HL-60 (cell line): ENCODE results near the gene COL5A2.

Experiments
- DNase-seq, 2 experiments: peaks; one replicate each; pipeline ENCODE4 v3.0.0-alpha.2; 2010 to 2020; ENCODE audit warnings: low read depth in 1 of 2, low spot score in 1 of 2
- H3K27ac ChIP-seq: fragments of 250-450 bp; sonication (Bioruptor Pico); replicated peaks from 2 replicates; pipeline ENCODE4 v1.5.1; 2020; ENCODE audit warnings: mild to moderate bottlenecking, moderate library complexity
- H3K27me3 ChIP-seq: fragments of 250-450 bp; sonication (Bioruptor Pico); 2 replicates; pipeline ENCODE4 v1.5.1; 2021; ENCODE audit warnings: mild to moderate bottlenecking, moderate library complexity; ENCODE audit not compliant: insufficient read depth, poor library complexity, severe bottlenecking
- H3K4me3 ChIP-seq: replicated peaks from 2 replicates; pipeline ENCODE4 v1.5.1; 2011; ENCODE audit warnings: mild to moderate bottlenecking, control low read depth, low read length; ENCODE audit not compliant: insufficient read depth
- CTCF ChIP-seq: IDR thresholded peaks from one replicate; pipeline ENCODE4 v1.5.1; 2011; ENCODE audit warnings: low read length, control low read depth, inconsistent platforms; ENCODE audit not compliant: insufficient read depth
- GABPA ChIP-seq: IDR thresholded peaks from 2 replicates; pipeline ENCODE4 v1.6.1; 2012; ENCODE audit warnings: low read depth
- POLR2AphosphoS5 ChIP-seq: IDR thresholded peaks from 2 replicates; pipeline ENCODE4 v1.6.1; 2012; ENCODE audit warnings: low read depth
- SPI1 ChIP-seq: IDR thresholded peaks from 2 replicates; pipeline ENCODE4 v1.6.1; 2012; ENCODE audit warnings: low read depth, mild to moderate bottlenecking, borderline replicate concordance
- TF ChIP-seq, protein P1 (sequence below): IDR thresholded peaks from 2 replicates; pipeline ENCODE4 v1.6.1; 2012; ENCODE audit warnings: low read depth; ENCODE audit not compliant: insufficient replicate concordance

Gene COL5A2

DNA sequence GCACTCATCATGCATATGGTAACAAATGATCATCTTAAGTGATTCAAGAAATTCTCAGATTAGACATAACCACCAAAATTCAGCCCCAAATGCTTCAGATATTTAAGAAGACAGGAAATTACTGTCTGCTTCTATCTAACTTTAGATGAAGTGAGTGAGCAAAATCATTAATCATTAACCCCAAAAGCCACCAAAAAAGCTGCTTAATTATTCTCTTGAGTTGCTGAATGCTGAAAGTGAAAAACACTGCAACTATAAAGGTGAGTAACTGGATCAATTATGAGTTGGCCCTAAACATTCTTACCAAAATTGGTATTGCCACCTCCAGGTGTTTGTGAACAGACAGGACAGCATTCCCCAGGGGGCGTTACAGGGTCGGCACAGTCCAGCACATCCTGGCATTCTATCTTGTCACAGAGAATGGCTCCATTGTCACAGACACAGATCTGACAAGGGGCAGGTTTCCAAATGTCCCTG lies 69.6 kb downstream of the COL5A2 start:
- no peak overlapping the region for H3K27ac ChIP-seq
- no peaks in the 10 kb centered on the region for H3K27me3 ChIP-seq
- DNase-seq, result no peak
- no peak overlapping the region for H3K4me3 ChIP-seq
- TF ChIP-seq CTCF (no peak), SPI1 (no peak), GABPA (no peak), POLR2AphosphoS5 (no peak)
- TF ChIP-seq, protein P1, sequence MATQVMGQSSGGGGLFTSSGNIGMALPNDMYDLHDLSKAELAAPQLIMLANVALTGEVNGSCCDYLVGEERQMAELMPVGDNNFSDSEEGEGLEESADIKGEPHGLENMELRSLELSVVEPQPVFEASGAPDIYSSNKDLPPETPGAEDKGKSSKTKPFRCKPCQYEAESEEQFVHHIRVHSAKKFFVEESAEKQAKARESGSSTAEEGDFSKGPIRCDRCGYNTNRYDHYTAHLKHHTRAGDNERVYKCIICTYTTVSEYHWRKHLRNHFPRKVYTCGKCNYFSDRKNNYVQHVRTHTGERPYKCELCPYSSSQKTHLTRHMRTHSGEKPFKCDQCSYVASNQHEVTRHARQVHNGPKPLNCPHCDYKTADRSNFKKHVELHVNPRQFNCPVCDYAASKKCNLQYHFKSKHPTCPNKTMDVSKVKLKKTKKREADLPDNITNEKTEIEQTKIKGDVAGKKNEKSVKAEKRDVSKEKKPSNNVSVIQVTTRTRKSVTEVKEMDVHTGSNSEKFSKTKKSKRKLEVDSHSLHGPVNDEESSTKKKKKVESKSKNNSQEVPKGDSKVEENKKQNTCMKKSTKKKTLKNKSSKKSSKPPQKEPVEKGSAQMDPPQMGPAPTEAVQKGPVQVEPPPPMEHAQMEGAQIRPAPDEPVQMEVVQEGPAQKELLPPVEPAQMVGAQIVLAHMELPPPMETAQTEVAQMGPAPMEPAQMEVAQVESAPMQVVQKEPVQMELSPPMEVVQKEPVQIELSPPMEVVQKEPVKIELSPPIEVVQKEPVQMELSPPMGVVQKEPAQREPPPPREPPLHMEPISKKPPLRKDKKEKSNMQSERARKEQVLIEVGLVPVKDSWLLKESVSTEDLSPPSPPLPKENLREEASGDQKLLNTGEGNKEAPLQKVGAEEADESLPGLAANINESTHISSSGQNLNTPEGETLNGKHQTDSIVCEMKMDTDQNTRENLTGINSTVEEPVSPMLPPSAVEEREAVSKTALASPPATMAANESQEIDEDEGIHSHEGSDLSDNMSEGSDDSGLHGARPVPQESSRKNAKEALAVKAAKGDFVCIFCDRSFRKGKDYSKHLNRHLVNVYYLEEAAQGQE, result no peak

DNA sequence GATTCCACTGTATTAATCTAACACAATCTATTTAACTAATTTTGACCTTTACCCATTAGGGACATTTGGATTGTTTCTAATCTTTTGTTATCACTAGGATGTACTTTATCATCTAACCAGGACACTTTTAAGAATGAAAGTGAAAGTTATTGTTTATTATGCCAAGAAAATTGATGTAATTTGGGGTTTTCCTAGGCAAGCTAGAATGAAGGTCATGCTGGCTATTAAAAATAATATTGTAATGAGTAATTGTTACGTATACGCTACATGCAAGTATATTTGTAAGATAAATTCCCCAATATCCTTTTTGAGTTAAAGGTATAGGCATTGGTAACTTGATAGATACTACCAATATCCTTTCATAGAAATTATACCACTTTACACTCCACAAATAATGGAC lies 74.6 kb downstream of the COL5A2 start:
- no peak overlapping the region for H3K4me3 ChIP-seq
- H3K27me3 ChIP-seq, result no peaks in the 10 kb centered on the region
- no peak for DNase-seq
- H3K27ac ChIP-seq, result no peak overlapping the region
- TF ChIP-seq SPI1, result no peak
- no peak for TF ChIP-seq POLR2AphosphoS5
- TF ChIP-seq CTCF, result no peak
- no peak for TF ChIP-seq GABPA
- TF ChIP-seq, protein P1, result no peak

DNA sequence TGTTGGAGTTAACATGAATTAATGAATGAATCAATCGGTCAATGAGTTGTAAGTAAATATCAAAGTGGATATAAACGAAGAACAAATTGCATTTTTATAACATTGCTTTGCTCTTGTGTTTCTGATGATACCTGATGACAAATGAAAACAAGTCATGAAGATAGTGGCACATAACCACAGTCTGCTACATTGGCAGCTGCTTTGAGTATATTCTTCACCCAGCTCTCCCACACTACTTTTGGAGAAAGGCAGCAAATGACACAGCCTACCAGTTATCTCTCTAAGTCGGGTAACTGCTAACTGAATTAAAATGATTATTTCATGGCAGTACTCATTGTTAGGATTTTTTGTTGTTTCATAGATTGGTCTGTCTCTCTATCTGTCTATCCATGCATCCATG lies 76.8 kb downstream of the COL5A2 start:
- TF ChIP-seq SPI1, result no peak
- no peak for TF ChIP-seq GABPA
- TF ChIP-seq CTCF, result no peak
- TF ChIP-seq, protein P1, result no peak
- no peak for TF ChIP-seq POLR2AphosphoS5
- no peak overlapping the region for H3K27ac ChIP-seq
- DNase-seq, result no peak

More for the DNA sequence above, 76.8 kb downstream of the COL5A2 start:
- H3K27me3 ChIP-seq, result no peaks in the 10 kb centered on the region
- H3K4me3 ChIP-seq, result no peak overlapping the region
